ENCODE measurements around the gene GAS2L1. TPM values are rescaled to one million over a fixed set of nuclear protein-coding genes. Genes with fewer than 3 reads are reported as not detected.

Gene GAS2L1
- polyA plus RNA-seq, 1 donor from 2014 or later, result 0.77 TPM

DNA sequence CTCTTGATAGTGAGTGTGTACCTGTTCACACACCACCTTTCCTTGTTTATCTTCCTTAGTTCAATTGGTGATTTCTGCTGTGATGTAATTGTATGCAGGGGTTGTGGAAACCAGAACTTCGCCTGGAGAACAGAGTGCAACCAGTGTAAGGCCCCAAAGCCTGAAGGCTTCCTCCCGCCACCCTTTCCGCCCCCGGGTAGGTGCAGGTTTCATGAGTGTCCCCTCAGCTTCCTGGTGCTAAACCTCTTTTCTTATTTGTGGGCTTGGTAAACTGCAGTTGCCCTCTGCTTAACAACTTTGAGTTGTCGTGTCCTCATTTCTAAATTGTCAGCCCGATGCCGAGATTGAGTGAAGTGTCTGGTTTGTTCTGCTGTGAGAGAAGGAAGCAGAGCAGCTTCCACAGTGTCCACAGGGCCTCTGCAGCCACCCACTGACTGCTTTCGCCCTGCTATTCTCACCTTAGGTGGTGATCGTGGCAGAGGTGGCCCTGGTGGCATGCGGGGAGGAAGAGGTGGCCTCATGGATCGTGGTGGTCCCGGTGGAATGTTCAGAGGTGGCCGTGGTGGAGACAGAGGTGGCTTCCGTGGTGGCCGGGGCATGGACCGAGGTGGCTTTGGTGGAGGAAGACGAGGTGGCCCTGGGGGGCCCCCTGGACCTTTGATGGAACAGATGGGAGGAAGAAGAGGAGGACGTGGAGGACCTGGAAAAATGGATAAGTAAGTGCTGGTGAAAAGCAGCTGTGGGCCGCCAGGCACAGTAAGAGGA, 7.1 kb upstream of the GAS2L1 start:
- Histone ChIP-seq H3K9me2 (ENCODE audit: insufficient read depth, low read length) (no peaks in the 10 kb centered on the region), H3F3A (ENCODE audit: insufficient read depth, low read length, poor library complexity, severe bottlenecking) (no peaks in the 10 kb centered on the region), H3K36me3 (ENCODE audit: insufficient read depth, low read length) (peaks cover 20% of the 10 kb centered on the region), H3K9ac (ENCODE audit: low read length) (no peak overlapping the region), H3K79me2 (replicated peaks; ENCODE audit: insufficient read depth, low read length) (no peaks in the 10 kb centered on the region), H3K4me3 (ENCODE audit: low read length) (no peak overlapping the region), H2AFZ (ENCODE audit: low read depth, low read length) (no peak overlapping the region), H3K4me2 (ENCODE audit: low read length) (no peak overlapping the region), H3K27me3 (ENCODE audit: insufficient read depth, low read depth, low read length) (no peaks in the 10 kb centered on the region), H4K20me1 (ENCODE audit: insufficient read depth) (no peaks in the 10 kb centered on the region), H3K27ac (ENCODE audit: low read length) (no peak overlapping the region), H3K9me3 (ENCODE audit: low read length) (no peaks in the 10 kb centered on the region)
- TF ChIP-seq MXI1 (conservative IDR thresholded peaks at IDR 0.05; ENCODE audit: poor library complexity, severe bottlenecking), result no peak
- no peak for TF ChIP-seq SMC3 (conservative IDR thresholded peaks at IDR 0.05; ENCODE audit: poor library complexity)
- TF ChIP-seq RAD21 (conservative IDR thresholded peaks at IDR 0.05), result no peak
- no peak for TF ChIP-seq CTCF (IDR thresholded peaks at IDR 0.05; ENCODE audit: poor library complexity, severe bottlenecking)
- no peak for TF ChIP-seq EP300 (conservative IDR thresholded peaks at IDR 0.05; ENCODE audit: poor library complexity, severe bottlenecking)
- TF ChIP-seq, protein P1, sequence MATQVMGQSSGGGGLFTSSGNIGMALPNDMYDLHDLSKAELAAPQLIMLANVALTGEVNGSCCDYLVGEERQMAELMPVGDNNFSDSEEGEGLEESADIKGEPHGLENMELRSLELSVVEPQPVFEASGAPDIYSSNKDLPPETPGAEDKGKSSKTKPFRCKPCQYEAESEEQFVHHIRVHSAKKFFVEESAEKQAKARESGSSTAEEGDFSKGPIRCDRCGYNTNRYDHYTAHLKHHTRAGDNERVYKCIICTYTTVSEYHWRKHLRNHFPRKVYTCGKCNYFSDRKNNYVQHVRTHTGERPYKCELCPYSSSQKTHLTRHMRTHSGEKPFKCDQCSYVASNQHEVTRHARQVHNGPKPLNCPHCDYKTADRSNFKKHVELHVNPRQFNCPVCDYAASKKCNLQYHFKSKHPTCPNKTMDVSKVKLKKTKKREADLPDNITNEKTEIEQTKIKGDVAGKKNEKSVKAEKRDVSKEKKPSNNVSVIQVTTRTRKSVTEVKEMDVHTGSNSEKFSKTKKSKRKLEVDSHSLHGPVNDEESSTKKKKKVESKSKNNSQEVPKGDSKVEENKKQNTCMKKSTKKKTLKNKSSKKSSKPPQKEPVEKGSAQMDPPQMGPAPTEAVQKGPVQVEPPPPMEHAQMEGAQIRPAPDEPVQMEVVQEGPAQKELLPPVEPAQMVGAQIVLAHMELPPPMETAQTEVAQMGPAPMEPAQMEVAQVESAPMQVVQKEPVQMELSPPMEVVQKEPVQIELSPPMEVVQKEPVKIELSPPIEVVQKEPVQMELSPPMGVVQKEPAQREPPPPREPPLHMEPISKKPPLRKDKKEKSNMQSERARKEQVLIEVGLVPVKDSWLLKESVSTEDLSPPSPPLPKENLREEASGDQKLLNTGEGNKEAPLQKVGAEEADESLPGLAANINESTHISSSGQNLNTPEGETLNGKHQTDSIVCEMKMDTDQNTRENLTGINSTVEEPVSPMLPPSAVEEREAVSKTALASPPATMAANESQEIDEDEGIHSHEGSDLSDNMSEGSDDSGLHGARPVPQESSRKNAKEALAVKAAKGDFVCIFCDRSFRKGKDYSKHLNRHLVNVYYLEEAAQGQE (IDR thresholded peaks at IDR 0.05; ENCODE audit: borderline replicate concordance), result no peak
- no peak for TF ChIP-seq TAF1 (IDR thresholded peaks at IDR 0.05; ENCODE audit: low read depth)
- TF ChIP-seq EZH2 (IDR thresholded peaks at IDR 0.05; ENCODE audit: borderline replicate concordance, insufficient read depth, low read length, poor library complexity, severe bottlenecking), result no peak
- no peak for TF ChIP-seq POLR2AphosphoS5 (IDR thresholded peaks at IDR 0.05)

DNA sequence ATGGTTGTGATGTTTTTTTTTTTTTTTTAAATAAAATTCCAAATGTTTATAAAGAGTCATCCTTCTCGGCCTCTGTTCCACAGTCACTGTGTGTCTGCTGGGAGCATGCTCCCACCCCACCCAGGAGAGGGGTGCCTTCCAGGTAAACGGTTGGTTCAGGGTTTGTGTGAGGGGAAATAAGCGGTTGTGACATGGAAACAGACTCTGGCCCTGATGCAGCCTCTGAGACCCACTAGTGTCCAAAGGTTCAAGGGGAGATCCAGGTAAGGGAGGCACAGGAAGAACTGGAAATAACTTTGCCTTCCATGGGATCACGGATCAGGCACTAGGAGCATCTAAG, 6.0 kb upstream of the GAS2L1 start:
- H4K20me1 ChIP-seq (ENCODE audit: insufficient read depth), result no peaks in the 10 kb centered on the region
- no peak overlapping the region for H2AFZ ChIP-seq (ENCODE audit: low read depth, low read length)
- H3K4me3 ChIP-seq (ENCODE audit: low read length), result no peak overlapping the region

More for the DNA sequence above, 6.0 kb upstream of the GAS2L1 start:
- Histone ChIP-seq H3K27ac (ENCODE audit: low read length) (no peak overlapping the region), H3K4me2 (ENCODE audit: low read length) (no peak overlapping the region), H3K27me3 (ENCODE audit: insufficient read depth, low read depth, low read length) (no peaks in the 10 kb centered on the region), H3K36me3 (ENCODE audit: insufficient read depth, low read length) (peaks cover 17% of the 10 kb centered on the region), H3K9ac (ENCODE audit: low read length) (no peak overlapping the region), H3K9me2 (ENCODE audit: insufficient read depth, low read length) (no peaks in the 10 kb centered on the region), H3K9me3 (ENCODE audit: low read length) (no peaks in the 10 kb centered on the region), H3K79me2 (replicated peaks; ENCODE audit: insufficient read depth, low read length) (no peaks in the 10 kb centered on the region), H3F3A (ENCODE audit: insufficient read depth, low read length, poor library complexity, severe bottlenecking) (no peaks in the 10 kb centered on the region)
- no peak for TF ChIP-seq TAF1 (IDR thresholded peaks at IDR 0.05; ENCODE audit: low read depth)
- no peak for TF ChIP-seq EP300 (conservative IDR thresholded peaks at IDR 0.05; ENCODE audit: poor library complexity, severe bottlenecking)
- no peak for TF ChIP-seq MXI1 (conservative IDR thresholded peaks at IDR 0.05; ENCODE audit: poor library complexity, severe bottlenecking)
- no peak for TF ChIP-seq EZH2 (IDR thresholded peaks at IDR 0.05; ENCODE audit: borderline replicate concordance, insufficient read depth, low read length, poor library complexity, severe bottlenecking)
